ENCODE results near the gene NUP214.

Gene NUP214

GRCh38 chr9:131126059-131126426 lies 657 bp downstream of the NUP214 start:
- TF ChIP-seq CTCF (IDR thresholded peaks at IDR 0.05), result no peak
- H3K27ac Mint-ChIP-seq, result peak overlapping the region; percentile 100
- DNase-seq, result no peak
- H3K36me3 Mint-ChIP-seq (ENCODE audit: low read depth), result peaks cover 40% of the 10 kb centered on the region
- H3K27me3 Mint-ChIP-seq (ENCODE audit: low read depth, poor library complexity), result no peaks in the 10 kb centered on the region
- peak overlapping the region; percentile 99 for H3K4me3 Mint-ChIP-seq
- peaks cover 26% of the 10 kb centered on the region for H3K4me1 Mint-ChIP-seq
- H3K9me3 Mint-ChIP-seq, result no peaks in the 10 kb centered on the region

GRCh38 chr9:131129183-131129582 lies 3.8 kb downstream of the NUP214 start:
- no peak for DNase-seq
- peaks cover 26% of the 10 kb centered on the region for H3K4me1 Mint-ChIP-seq
- no peaks in the 10 kb centered on the region for H3K27me3 Mint-ChIP-seq (ENCODE audit: low read depth, poor library complexity)
- no peak overlapping the region for H3K4me3 Mint-ChIP-seq
- H3K9me3 Mint-ChIP-seq, result no peaks in the 10 kb centered on the region
- TF ChIP-seq CTCF (IDR thresholded peaks at IDR 0.05), result no peak
- H3K36me3 Mint-ChIP-seq (ENCODE audit: low read depth), result peaks cover 54% of the 10 kb centered on the region
- no peak overlapping the region for H3K27ac Mint-ChIP-seq

GRCh38 chr9:131138676-131139075 lies 13.3 kb downstream of the NUP214 start:
- peaks cover 67% of the 10 kb centered on the region for H3K36me3 Mint-ChIP-seq (ENCODE audit: low read depth)
- no peak for TF ChIP-seq CTCF (IDR thresholded peaks at IDR 0.05)
- DNase-seq, result no peak
- no peaks in the 10 kb centered on the region for H3K27me3 Mint-ChIP-seq (ENCODE audit: low read depth, poor library complexity)
- H3K27ac Mint-ChIP-seq, result no peak overlapping the region
- H3K4me1 Mint-ChIP-seq, result no peaks in the 10 kb centered on the region
- no peaks in the 10 kb centered on the region for H3K9me3 Mint-ChIP-seq
- H3K4me3 Mint-ChIP-seq, result no peak overlapping the region

- H3K27ac Mint-ChIP-seq, result no peak overlapping the region
- peaks cover 68% of the 10 kb centered on the region for H3K36me3 Mint-ChIP-seq (ENCODE audit: low read depth)
Observed at GRCh38 chr9:131140112-131140511, 14.7 kb downstream of the NUP214 start.

GRCh38 chr9:131140550-131140949 lies 15.2 kb downstream of the NUP214 start:
- Mint-ChIP-seq H3K4me1 (no peaks in the 10 kb centered on the region), H3K9me3 (no peaks in the 10 kb centered on the region), H3K4me3 (no peak overlapping the region), H3K36me3 (ENCODE audit: low read depth) (peaks cover 69% of the 10 kb centered on the region), H3K27me3 (ENCODE audit: low read depth, poor library complexity) (no peaks in the 10 kb centered on the region), H3K27ac (no peak overlapping the region)
- no peak for DNase-seq
- no peak for TF ChIP-seq CTCF (IDR thresholded peaks at IDR 0.05)

More at GRCh38 chr9:131140112-131140511, 14.7 kb downstream of the NUP214 start:
- H3K27me3 Mint-ChIP-seq (ENCODE audit: low read depth, poor library complexity), result no peaks in the 10 kb centered on the region
- no peaks in the 10 kb centered on the region for H3K9me3 Mint-ChIP-seq
- no peak for DNase-seq
- H3K4me3 Mint-ChIP-seq, result no peak overlapping the region
- TF ChIP-seq CTCF (IDR thresholded peaks at IDR 0.05), result no peak
- H3K4me1 Mint-ChIP-seq, result no peaks in the 10 kb centered on the region

GRCh38 chr9:131142160-131142559 lies 16.8 kb downstream of the NUP214 start:
- Mint-ChIP-seq H3K9me3 (no peaks in the 10 kb centered on the region), H3K4me3 (no peak overlapping the region), H3K27me3 (ENCODE audit: low read depth, poor library complexity) (no peaks in the 10 kb centered on the region), H3K36me3 (ENCODE audit: low read depth) (peaks cover 71% of the 10 kb centered on the region), H3K4me1 (no peaks in the 10 kb centered on the region), H3K27ac (no peak overlapping the region)
- no peak for TF ChIP-seq CTCF (IDR thresholded peaks at IDR 0.05)
- no peak for DNase-seq

Data from nephron progenitor cell (in vitro differentiated cells).